Gastrocnemius medialis (tissue), 4 donors: ENCODE data around the gene DMPK. TPM values are rescaled to one million over a fixed set of nuclear protein-coding genes. Genes with fewer than 3 reads are reported as not detected.
A peak's percentile ranks its signal among the peaks of the same experiment; 100 is the strongest.

Source experiments
- ATAC-seq, 2 donors: fragments of 150-250 bp; one replicate each; pipeline ENCODE4 v1.9.1; 2016
- DNase-seq, 2 donors: peaks; one replicate each; pipeline ENCODE4 v3.0.0-alpha.2; 2019
- H3K27ac ChIP-seq, 4 donors: fragments of 200-600 bp; sonication (generic); 1 replicate in 1 of 4; 2 replicates in 3 of 4; pipeline ENCODE4 v1.5.1; 2016 to 2018; ENCODE audit warnings: mild to moderate bottlenecking in 2 of 4, moderate library complexity in 1 of 4
- H3K27me3 ChIP-seq, 3 donors: fragments of 200-600 bp; sonication (generic) in 2 of 3; 1 replicate in 1 of 3; 2 replicates in 2 of 3; pipeline versions ENCODE4 v1.5.1 to v1.6.0; 2016 to 2019; ENCODE audit warnings: mild to moderate bottlenecking in 1 of 3, moderate library complexity in 1 of 3
- H3K36me3 ChIP-seq, 2 donors: fragments of 200-600 bp; sonication (generic) in 1 of 2; one replicate each; pipeline ENCODE4 v1.5.1; 2017 to 2018
- H3K4me1 ChIP-seq, 2 donors: fragments of 200-600 bp; sonication (generic) in 1 of 2; one replicate each; pipeline ENCODE4 v1.5.1; 2016 to 2017; ENCODE audit warnings: mild to moderate bottlenecking in 2 of 2
- H3K4me3 ChIP-seq, 4 donors: fragments of 200-600 bp; sonication (generic) in 3 of 4; 1 replicate in 1 of 4; 2 replicates in 3 of 4; pipeline ENCODE4 v1.5.1; 2016 to 2019; ENCODE audit warnings: mild to moderate bottlenecking in 2 of 4
- H3K9me3 ChIP-seq, 3 donors: fragments of 200-600 bp; sonication (generic) in 2 of 3; 1 replicate in 1 of 3; 2 replicates in 2 of 3; pipeline ENCODE4 v1.5.1; 2016 to 2019
- CTCF ChIP-seq, 5 experiments: fragments of 450-650 bp in 3 of 5; fragments of 200-600 bp in 2 of 5; sonication (generic) in 2 of 5; IDR thresholded peaks in 4 of 5; conservative IDR thresholded peaks in 1 of 5; 1 replicate in 4 of 5; 2 replicates in 1 of 5; pipeline ENCODE4 v1.5.1; 2016 to 2019; ENCODE audit warnings: antibody characterized with exemption in 5 of 5, mild to moderate bottlenecking in 3 of 5, moderate library complexity in 3 of 5
- POLR2A ChIP-seq, 2 donors: fragments of 450-650 bp; IDR thresholded peaks; one replicate each; pipeline ENCODE4 v1.6.1; 2017; ENCODE audit warnings: antibody characterized with exemption in 2 of 2, mild to moderate bottlenecking in 2 of 2, moderate library complexity in 2 of 2
- in situ Hi-C, 4 donors: fragments of 200-750 bp; cut with MboI; loops; one replicate each; pipeline versions ENCODE4 v1.15.0 to v1.8.0; 2017; ENCODE audit warnings: low sequenced_read_pairs in 4 of 4
- intact Hi-C: fragments of 100-400 bp; cut with DNase I; formaldehyde crosslinking; loops from one replicate; pipeline ENCODE4 v1.15.1; 2023; ENCODE audit warnings: low total_unique reads
- total RNA-seq, 4 donors: library from RNA; depleted of rRNA; stranded (reverse); fragments of >200 nt; gene quantifications; one replicate each; pipeline versions ENCODE4 v1.1.0 to v1.2.3, GENCODE V29; 2016

DMPK gene
- total RNA-seq, 4 donors from 2014 or later = 93.0 to 196 (median 116) TPM

- Histone ChIP-seq H3K27ac (peak within 1 kb of the TSS; percentile 95 to 99 (median 97)), H3K27me3 (no peaks in the 10 kb centered on the region), H3K4me3 (peak within 1 kb of the TSS; percentile 74 to 90 (median 82)), H3K4me1 (peaks cover 25 to 42% of the 10 kb centered on the region in 2 donors), H3K9me3 (no peaks in the 10 kb centered on the region), H3K36me3 (peaks cover 0 to 9% of the 10 kb centered on the region in 2 donors)
- in situ Hi-C loops (no loop called here), intact Hi-C loops (loop anchor here (1.0 to 5.0 kb wide), 5 partner anchors 37 to 1022 kb away; partner anchors contain the start of genes BCL3, FBXO46, IRF2BP1 and MEIOSIN)
- no peak for TF ChIP-seq CTCF (IDR thresholded peaks at IDR 0.05 in 4 of 5, conservative IDR thresholded peaks at IDR 0.05 in 1 of 5)
- TF ChIP-seq POLR2A (IDR thresholded peaks at IDR 0.05) = peak; percentile 60 to 75
- ATAC-seq = peak; percentile 44 to 55
- DNase-seq = peak; percentile 96 to 97
These were observed 13.1 kb downstream of the DMPK start, which contains the start of gene SIX5 for GRCh38 chr19:45768984-45769782. SIX5 (minus strand) TSS chr19:45769252; CDS start chr19:45768844, 408 bp downstream.

GRCh38 chr19:45768655-45768983 lies 13.7 kb downstream of the DMPK start:
- no peaks in the 10 kb centered on the region for H3K9me3 ChIP-seq
- no peaks in the 10 kb centered on the region for H3K27me3 ChIP-seq
- no peak for DNase-seq
- TF ChIP-seq CTCF (IDR thresholded peaks at IDR 0.05 in 4 of 5, conservative IDR thresholded peaks at IDR 0.05 in 1 of 5) (no peak), POLR2A (IDR thresholded peaks at IDR 0.05) (no peak)
- intact Hi-C loops = loop anchor here (2.0 to 5.0 kb wide), 4 partner anchors 36 to 1021 kb away; partner anchors contain the start of genes BCL3, FBXO46, IRF2BP1 and MEIOSIN
- peaks cover 28 to 48% of the 10 kb centered on the region in 2 donors for H3K4me1 ChIP-seq
- peaks cover 0 to 9% of the 10 kb centered on the region in 2 donors for H3K36me3 ChIP-seq
- peak overlapping the region; percentile 74 to 90 (median 82) for H3K4me3 ChIP-seq
- peak overlapping the region; percentile 95 to 99 (median 97) for H3K27ac ChIP-seq
- ATAC-seq = peak in 1 of 2 donors; percentile 4
- in situ Hi-C loops = no loop called here

GRCh38 chr19:45767881-45768654 lies 14.2 kb downstream of the DMPK start:
- intact Hi-C loops = loop anchor here (2.0 to 5.0 kb wide), 4 partner anchors 36 to 1021 kb away; partner anchors contain the start of genes BCL3, FBXO46, IRF2BP1 and MEIOSIN
- H3K27me3 ChIP-seq = no peaks in the 10 kb centered on the region
- DNase-seq = peak; percentile 62 to 81

More at GRCh38 chr19:45767881-45768654, 14.2 kb downstream of the DMPK start:
- peaks cover 28 to 50% of the 10 kb centered on the region in 2 donors for H3K4me1 ChIP-seq
- TF ChIP-seq POLR2A (IDR thresholded peaks at IDR 0.05) (peak in 1 of 2 donors; percentile 68), CTCF (IDR thresholded peaks at IDR 0.05 in 4 of 5, conservative IDR thresholded peaks at IDR 0.05 in 1 of 5) (no peak)
- no peaks in the 10 kb centered on the region for H3K9me3 ChIP-seq
- in situ Hi-C loops = no loop called here
- peaks cover 0 to 3% of the 10 kb centered on the region in 2 donors for H3K36me3 ChIP-seq
- H3K27ac ChIP-seq = peak overlapping the region; percentile 95 to 99 (median 97)
- peak; percentile 20 to 23 for ATAC-seq
- H3K4me3 ChIP-seq = peak overlapping the region; percentile 74 to 90 (median 82)
